ENCODE data around the gene CCNK.

DNA sequence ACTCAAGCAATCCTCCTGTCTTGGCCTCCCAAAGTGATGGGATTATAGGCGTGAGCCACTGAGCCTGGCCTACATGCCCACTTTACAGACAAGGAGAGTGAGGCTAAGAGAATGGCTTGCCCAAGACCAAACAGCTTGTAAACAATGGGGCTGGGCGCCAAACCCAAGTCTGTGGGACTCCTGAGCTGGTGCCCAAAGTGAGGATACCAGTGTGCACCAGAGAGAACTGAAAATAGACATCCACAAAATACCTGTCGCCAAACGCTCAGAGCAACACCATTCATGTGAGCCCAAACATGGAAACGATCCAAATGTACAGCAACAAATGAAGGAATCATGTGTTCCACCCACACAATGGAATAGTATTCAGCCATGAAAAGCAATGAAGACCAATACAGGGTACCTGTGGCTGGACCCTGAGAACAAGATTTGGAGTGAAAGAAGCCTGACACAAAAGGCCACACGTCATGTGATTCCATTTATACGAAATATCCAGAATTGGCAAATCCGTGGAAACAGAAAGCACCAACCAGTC lies 38.2 kb downstream of the CCNK start:
- no peak for TF ChIP-seq EZH2 (IDR thresholded peaks at IDR 0.05; ENCODE audit: insufficient read depth, poor library complexity, severe bottlenecking)
- no peak for TF ChIP-seq EZH2phosphoT487 (IDR thresholded peaks at IDR 0.05; ENCODE audit: insufficient read depth, low read depth)
